ENCODE results near the gene GPATCH2. TPM values are rescaled to one million over a fixed set of nuclear protein-coding genes. Genes with fewer than 3 reads are reported as not detected.

The GPATCH2 gene
- total RNA-seq: 5.8 and 7.7 TPM in 2 replicates

GRCh38 chr1:217630711-217631591 is at the start of gene GPATCH2, which contains the start of gene SPATA17:
Gene GPATCH2, minus strand, starts transcription at chr1:217631090. Its CDS starts 119 bp downstream, at chr1:217630971.
Gene SPATA17, plus strand, starts transcription at chr1:217631344. Its CDS starts 35 bp downstream, at chr1:217631379.

Other genes with a start within 250 kb of the GPATCH2 start
- 0.15 and 0.84 TPM in 2 replicates for gene SPATA17, start 254 bp upstream of the GPATCH2 start, total RNA-seq

Measured in bronchus fibroblast of lung (primary cell).